SK-N-MC (cell line): ENCODE data around the gene PEX11A.

Source experiments
- EZH2 ChIP-seq: fragments of 200-600 bp; sonication (generic); IDR thresholded peaks from one replicate; pipeline ENCODE4 v1.6.1; 2017; ENCODE audit warnings: antibody characterized with exemption
- FOXP2 ChIP-seq: optimal IDR thresholded peaks from 2 replicates; pipeline ENCODE3; 2011; ENCODE audit warnings: mild to moderate bottlenecking, moderate library complexity; ENCODE audit not compliant: insufficient read depth; ENCODE audit errors: extremely low read length, control extremely low read depth
- POLR2AphosphoS5 ChIP-seq: IDR thresholded peaks from 2 replicates; pipeline ENCODE4 v1.6.1; 2012; ENCODE audit warnings: mild to moderate bottlenecking, low read depth, low read length, borderline replicate concordance

- TF ChIP-seq EZH2 (no peak), POLR2AphosphoS5 (no peak), FOXP2 (no peak)
These were observed 57.8 kb downstream of the PEX11A start for GRCh38 chr15:89632563-89633430.
